Right lobe of liver (tissue), 4 donors: ENCODE measurements around the gene RAB4A.

Source experiments
- CTCF ChIP-seq, 4 donors: fragments of 200-600 bp in 3 of 4; fragments of 450-650 bp in 1 of 4; IDR thresholded peaks; one replicate each; pipeline versions ENCODE4 v1.5.1 to v1.8.0; 2016 to 2022; ENCODE audit warnings: antibody characterized with exemption in 4 of 4, mild to moderate bottlenecking in 2 of 4
- POLR2A ChIP-seq: fragments of 450-650 bp; IDR thresholded peaks from one replicate; pipeline ENCODE4 v1.6.1; 2017; ENCODE audit warnings: antibody characterized with exemption, mild to moderate bottlenecking
- donor health status: DM: no; HTN: no; CAD: no.
- donor health status: DM: no; HTN: no; CAD: no.
- donor health status: DM: no; HTN: yes; CAD: no.

GRCh38 chr1:229270547-229271447 lies at the start of gene RAB4A:
- TF ChIP-seq POLR2A: peak; percentile 86
- no peak for TF ChIP-seq CTCF (IDR thresholded peaks at IDR 0.05)
